H9 (cell line): Measurements from ENCODE around the gene S100A7A. TPM values are rescaled to one million over a fixed set of nuclear protein-coding genes. Genes with fewer than 3 reads are reported as not detected.

Experiments
- DNase-seq: peaks from one replicate; pipeline ENCODE4 v3.0.0-alpha.2; 2017
- H2AFZ ChIP-seq: one replicate; pipeline ENCODE4 v1.6.1; 2013; ENCODE audit warnings: mild to moderate bottlenecking, low read length, control low read depth, moderate library complexity
- H2AK5ac ChIP-seq: 2 replicates; pipeline ENCODE4 v1.6.1; 2013; ENCODE audit warnings: low read length, control low read depth, mixed read lengths; ENCODE audit not compliant: insufficient read length
- H2BK120ac ChIP-seq: one replicate; pipeline ENCODE4 v1.6.1; 2013; ENCODE audit warnings: low read depth, mild to moderate bottlenecking, low read length, control low read depth, inconsistent platforms; ENCODE audit not compliant: poor library complexity, severe bottlenecking
- H2BK12ac ChIP-seq: 2 replicates; pipeline ENCODE4 v1.6.1; 2013; ENCODE audit warnings: low read length, control low read depth, mixed read lengths, low read depth; ENCODE audit not compliant: insufficient read length
- H2BK15ac ChIP-seq: 2 replicates; pipeline ENCODE4 v1.6.1; 2013; ENCODE audit warnings: low read depth, low read length, control low read depth
- H2BK20ac ChIP-seq: one replicate; pipeline ENCODE4 v1.6.1; 2013; ENCODE audit warnings: low read depth, mild to moderate bottlenecking, low read length, control low read depth, inconsistent platforms; ENCODE audit not compliant: poor library complexity, severe bottlenecking
- H2BK5ac ChIP-seq: 2 replicates; pipeline ENCODE4 v1.6.1; 2013; ENCODE audit warnings: low read length, control low read depth, mixed read lengths; ENCODE audit not compliant: insufficient read length
- H3K14ac ChIP-seq: 2 replicates; pipeline ENCODE4 v1.6.1; 2013; ENCODE audit warnings: low read length, control low read depth; ENCODE audit not compliant: insufficient read depth
- H3K18ac ChIP-seq: 2 replicates; pipeline ENCODE4 v1.6.1; 2013; ENCODE audit warnings: low read depth, mild to moderate bottlenecking, mixed read lengths, low read length, control low read depth; ENCODE audit not compliant: insufficient read length
- H3K23ac ChIP-seq: 2 replicates; pipeline ENCODE4 v1.6.1; 2013; ENCODE audit warnings: low read length, control low read depth, mixed read lengths, low read depth; ENCODE audit not compliant: insufficient read length
- H3K23me2 ChIP-seq: 2 replicates; pipeline ENCODE4 v1.6.1; 2013; ENCODE audit warnings: low read depth, mild to moderate bottlenecking, mixed read lengths, low read length, control low read depth; ENCODE audit not compliant: insufficient read length, poor library complexity, severe bottlenecking
- H3K27ac ChIP-seq: 2 replicates; pipeline ENCODE4 v1.5.1; 2013; ENCODE audit warnings: low read length, control low read depth, mixed read lengths, low read depth; ENCODE audit not compliant: insufficient read length
- H3K27me3 ChIP-seq: 2 replicates; pipeline ENCODE4 v1.6.1; 2013; ENCODE audit warnings: low read length, control low read depth, inconsistent platforms; ENCODE audit not compliant: insufficient read depth
- H3K4ac ChIP-seq: 2 replicates; pipeline ENCODE4 v1.6.1; 2013; ENCODE audit warnings: low read depth, mild to moderate bottlenecking, control low read depth, inconsistent platforms, low read length, moderate library complexity
- H3K4me1 ChIP-seq: 2 replicates; pipeline ENCODE4 v1.6.1; 2013; ENCODE audit warnings: low read length, control low read depth, inconsistent platforms; ENCODE audit not compliant: insufficient read depth
- H3K4me2 ChIP-seq: 2 replicates; pipeline ENCODE4 v1.6.1; 2013; ENCODE audit warnings: low read length, control low read depth, mixed read lengths; ENCODE audit not compliant: insufficient read length, insufficient read depth
- H3K56ac ChIP-seq: 2 replicates; pipeline ENCODE4 v1.6.1; 2013; ENCODE audit warnings: low read depth, mild to moderate bottlenecking, mixed read lengths, low read length, control low read depth; ENCODE audit not compliant: insufficient read length
- H3K79me1 ChIP-seq: 2 replicates; pipeline ENCODE4 v1.6.1; 2013; ENCODE audit warnings: low read depth, mild to moderate bottlenecking, moderate library complexity, low read length, control low read depth, inconsistent platforms; ENCODE audit not compliant: insufficient read depth, poor library complexity, severe bottlenecking
- H3K79me2 ChIP-seq: 2 replicates; pipeline ENCODE4 v1.6.1; 2013; ENCODE audit warnings: low read length, control low read depth, inconsistent platforms; ENCODE audit not compliant: insufficient read depth
- H3K9ac ChIP-seq: 2 replicates; pipeline ENCODE4 v1.6.1; 2013; ENCODE audit warnings: low read length, control low read depth, mixed read lengths; ENCODE audit not compliant: insufficient read length; ENCODE audit errors: extremely low read depth
- H3K9me3 ChIP-seq: one replicate; pipeline ENCODE4 v1.6.1; 2013; ENCODE audit warnings: low read depth, low read length, inconsistent platforms; ENCODE audit not compliant: control insufficient read depth
- H3T11ph ChIP-seq: one replicate; pipeline ENCODE4 v1.6.1; 2013; ENCODE audit warnings: mild to moderate bottlenecking, low read length, control low read depth, inconsistent platforms
- H4K20me1 ChIP-seq: one replicate; pipeline ENCODE4 v1.6.1; 2013; ENCODE audit not compliant: control insufficient read depth, insufficient read length, insufficient read depth
- H4K5ac ChIP-seq: 2 replicates; pipeline ENCODE4 v1.6.1; 2013; ENCODE audit warnings: low read depth, mild to moderate bottlenecking, mixed read lengths, low read length, control low read depth; ENCODE audit not compliant: insufficient read length
- H4K8ac ChIP-seq: replicated peaks from 2 replicates; pipeline ENCODE4 v1.6.1; 2013; ENCODE audit warnings: low read length, control low read depth, mixed read lengths, low read depth; ENCODE audit not compliant: insufficient read length
- H4K91ac ChIP-seq: 2 replicates; pipeline ENCODE4 v1.6.1; 2013; ENCODE audit warnings: low read depth, mild to moderate bottlenecking, moderate library complexity, mixed read lengths, low read length, control low read depth; ENCODE audit not compliant: insufficient read length
- H3K27ac Mint-ChIP-seq, 3 experiments: 2 replicates in 2 of 3; 3 replicates in 1 of 3; pipeline ENCODE4 v1.8.0; 2020 to 2021; ENCODE audit warnings: mixed read lengths in 3 of 3, mild to moderate bottlenecking in 1 of 3, moderate library complexity in 1 of 3
- H3K27me3 Mint-ChIP-seq: 2 replicates; pipeline ENCODE4 v1.8.0; 2021; ENCODE audit warnings: low read depth, mild to moderate bottlenecking, moderate library complexity, mixed read lengths
- H3K36me3 Mint-ChIP-seq, 3 experiments: 2 replicates in 2 of 3; 3 replicates in 1 of 3; pipeline ENCODE4 v1.8.0; 2020 to 2021; ENCODE audit warnings: low read depth in 3 of 3, mixed read lengths in 3 of 3; ENCODE audit not compliant: insufficient read depth in 1 of 3
- H3K4me1 Mint-ChIP-seq, 2 experiments: 2 replicates each; pipeline ENCODE4 v1.8.0; 2020; ENCODE audit warnings: mixed read lengths in 2 of 2
- H3K4me3 Mint-ChIP-seq, 2 experiments: 2 replicates in 1 of 2; 3 replicates in 1 of 2; pipeline ENCODE4 v1.8.0; 2020 to 2021; ENCODE audit warnings: mild to moderate bottlenecking in 2 of 2, mixed read lengths in 2 of 2, moderate library complexity in 1 of 2
- H3K9me3 Mint-ChIP-seq, 2 experiments: 2 replicates in 1 of 2; 3 replicates in 1 of 2; pipeline ENCODE4 v1.8.0; 2020; ENCODE audit warnings: mild to moderate bottlenecking in 2 of 2, mixed read lengths in 2 of 2, moderate library complexity in 1 of 2
- total RNA-seq: library from RNA; stranded (reverse); gene quantifications from 2 replicates; pipeline ENCODE4 v1.2.1, GENCODE V29; 2021
- TF ChIP-seq, protein P1 (sequence below): fragments of 200-600 bp; sonication (generic); conservative IDR thresholded peaks from 3 replicates; pipeline ENCODE4 v1.8.0; 2021; ENCODE audit warnings: antibody characterized with exemption, mild to moderate bottlenecking

Gene S100A7A
- total RNA-seq, 1 experiment from 2014 or later = not detected

DNA sequence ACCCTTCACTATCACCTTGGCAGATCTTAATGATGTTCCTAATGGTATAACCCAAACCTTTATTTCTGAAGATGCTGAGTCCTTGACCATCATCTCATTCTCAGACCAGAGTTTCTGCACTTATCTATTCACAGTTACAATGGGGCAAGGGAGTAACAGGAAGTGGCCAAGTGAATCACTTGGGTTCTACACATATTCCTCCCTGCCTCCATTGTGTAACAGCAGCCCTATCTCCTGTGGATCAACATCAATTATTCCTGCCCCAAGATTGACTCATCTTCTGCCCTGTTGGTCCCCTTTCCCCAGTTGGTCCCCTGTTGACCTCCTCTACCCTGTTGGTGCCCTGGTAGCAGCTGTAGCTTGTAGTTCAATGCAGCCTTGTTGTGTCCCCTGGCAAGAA is 54.4 kb downstream of the S100A7A start:
- Mint-ChIP-seq H3K9me3 (peaks cover 24 to 46% of the 10 kb centered on the region in 2 experiments), H3K36me3 (peaks cover 7 to 16% (median 13%) of the 10 kb centered on the region in 3 experiments; a peak in 6 of 7 replicates), H3K4me3 (no peak overlapping the region), H3K27ac (no peak overlapping the region), H3K4me1 (peaks cover 12 to 15% of the 10 kb centered on the region in 2 experiments), H3K27me3 (peaks cover 11% of the 10 kb centered on the region)
- Histone ChIP-seq H3K9me3 (peaks cover 22% of the 10 kb centered on the region), H3K79me2 (no peaks in the 10 kb centered on the region), H3K23me2 (no peaks in the 10 kb centered on the region), H2BK12ac (no peak overlapping the region), H4K8ac (no peak overlapping the region), H4K91ac (no peak overlapping the region), H2BK20ac (no peak overlapping the region), H2BK15ac (no peak overlapping the region), H3K4me1 (no peaks in the 10 kb centered on the region), H3T11ph (no peak overlapping the region), H2BK5ac (no peak overlapping the region), H3K18ac (no peak overlapping the region), H4K5ac (no peak overlapping the region), H3K14ac (no peak overlapping the region), H2AFZ (no peak overlapping the region), H3K23ac (no peak overlapping the region), H3K56ac (no peak overlapping the region), H3K4me2 (no peak overlapping the region), H3K27ac (no peak overlapping the region), H2AK5ac (no peak overlapping the region), H3K9ac (no peak overlapping the region), H3K4ac (no peak overlapping the region), H3K27me3 (no peaks in the 10 kb centered on the region), H4K20me1 (no peaks in the 10 kb centered on the region), H3K79me1 (no peaks in the 10 kb centered on the region), H2BK120ac (no peak overlapping the region)
- no peak for DNase-seq
- TF ChIP-seq, protein P1, sequence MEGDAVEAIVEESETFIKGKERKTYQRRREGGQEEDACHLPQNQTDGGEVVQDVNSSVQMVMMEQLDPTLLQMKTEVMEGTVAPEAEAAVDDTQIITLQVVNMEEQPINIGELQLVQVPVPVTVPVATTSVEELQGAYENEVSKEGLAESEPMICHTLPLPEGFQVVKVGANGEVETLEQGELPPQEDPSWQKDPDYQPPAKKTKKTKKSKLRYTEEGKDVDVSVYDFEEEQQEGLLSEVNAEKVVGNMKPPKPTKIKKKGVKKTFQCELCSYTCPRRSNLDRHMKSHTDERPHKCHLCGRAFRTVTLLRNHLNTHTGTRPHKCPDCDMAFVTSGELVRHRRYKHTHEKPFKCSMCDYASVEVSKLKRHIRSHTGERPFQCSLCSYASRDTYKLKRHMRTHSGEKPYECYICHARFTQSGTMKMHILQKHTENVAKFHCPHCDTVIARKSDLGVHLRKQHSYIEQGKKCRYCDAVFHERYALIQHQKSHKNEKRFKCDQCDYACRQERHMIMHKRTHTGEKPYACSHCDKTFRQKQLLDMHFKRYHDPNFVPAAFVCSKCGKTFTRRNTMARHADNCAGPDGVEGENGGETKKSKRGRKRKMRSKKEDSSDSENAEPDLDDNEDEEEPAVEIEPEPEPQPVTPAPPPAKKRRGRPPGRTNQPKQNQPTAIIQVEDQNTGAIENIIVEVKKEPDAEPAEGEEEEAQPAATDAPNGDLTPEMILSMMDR = no peak

Other genes starting within 250 kb of the S100A7A start
- gene LELP1, start 213.1 kb upstream of the S100A7A start, total RNA-seq = not detected in 2 replicates
- not detected in 2 replicates for gene PRR9, start 198.9 kb upstream of the S100A7A start, total RNA-seq
- gene LORICRIN, start 156.8 kb upstream of the S100A7A start, total RNA-seq = not detected in 2 replicates
- not detected in 2 replicates for gene PGLYRP3, start 103.6 kb upstream of the S100A7A start, total RNA-seq
- gene PGLYRP4, start 67.7 kb upstream of the S100A7A start, total RNA-seq = not detected in 2 replicates
- gene S100A9, start 58.7 kb upstream of the S100A7A start, total RNA-seq = not detected in 2 replicates
- gene S100A12, start 40.9 kb upstream of the S100A7A start, total RNA-seq = not detected in 2 replicates
- not detected in 2 replicates for gene S100A8, start 25.4 kb upstream of the S100A7A start, total RNA-seq
- gene S100A7, start 44.1 kb downstream of the S100A7A start, total RNA-seq = not detected in 2 replicates
- not detected in 2 replicates for gene S100A6, start 119.5 kb downstream of the S100A7A start, total RNA-seq
- not detected in 2 replicates for gene S100A5, start 124.4 kb downstream of the S100A7A start, total RNA-seq
- 9.0 and 9.3 TPM in 2 replicates for gene S100A4, start 129.3 kb downstream of the S100A7A start, total RNA-seq
- gene S100A3, start 132.7 kb downstream of the S100A7A start, total RNA-seq = not detected in 2 replicates
- gene S100A2, start 149.3 kb downstream of the S100A7A start, total RNA-seq = 0.57 and 0.92 TPM in 2 replicates
- 8.0 and 8.2 TPM in 2 replicates for gene S100A16, start 196.6 kb downstream of the S100A7A start, total RNA-seq
- gene S100A14, start 199.8 kb downstream of the S100A7A start, total RNA-seq = 0.63 and 0.66 TPM in 2 replicates
- gene S100A13, start 211.0 kb downstream of the S100A7A start, total RNA-seq = 55.0 and 64.5 TPM in 2 replicates
- gene S100A1, start 211.9 kb downstream of the S100A7A start, total RNA-seq = 1.1 TPM in 1 of 2 replicates, not detected in the other
- gene CHTOP, start 217.5 kb downstream of the S100A7A start, total RNA-seq = 126 and 129 TPM in 2 replicates
- gene SNAPIN, start 242.2 kb downstream of the S100A7A start, total RNA-seq = 29.0 and 29.5 TPM in 2 replicates